HG03571 (cell line): ENCODE results near the gene NLRP6.

Source experiments
- ATAC-seq: cut with Tn5 transposase; IDR thresholded peaks from one replicate; pipeline ENCODE4 v1.9.1; 2021; ENCODE audit not compliant: unreplicated experiment

Gene NLRP6

GRCh38 chr11:292211-293121 lies 14.3 kb downstream of the NLRP6 start:
- ATAC-seq = no peak

GRCh38 chr11:293271-293851 lies 15.2 kb downstream of the NLRP6 start:
- ATAC-seq = no peak

- ATAC-seq = no peak
These were observed 15.8 kb downstream of the NLRP6 start for GRCh38 chr11:293852-294661.

GRCh38 chr11:294780-295179 lies 16.6 kb downstream of the NLRP6 start:
- ATAC-seq = no peak

- no peak for ATAC-seq
These were observed 17.4 kb downstream of the NLRP6 start for GRCh38 chr11:295351-296170.

- no peak for ATAC-seq
These were observed 18.2 kb downstream of the NLRP6 start for GRCh38 chr11:296171-297050.

- no peak for ATAC-seq
These were observed 18.9 kb downstream of the NLRP6 start for GRCh38 chr11:297051-297585.

GRCh38 chr11:297586-298405 lies 19.6 kb downstream of the NLRP6 start:
- no peak for ATAC-seq

GRCh38 chr11:298406-299065 lies 20.3 kb downstream of the NLRP6 start:
- no peak for ATAC-seq

- ATAC-seq = no peak
These were observed 21.1 kb downstream of the NLRP6 start, which contains the start of gene IFITM5 for GRCh38 chr11:299081-299891. Gene IFITM5 (minus strand): TSS chr11:299526. CDS start chr11:299490, 36 bp downstream.

GRCh38 chr11:299951-300735 lies 21.9 kb downstream of the NLRP6 start:
- ATAC-seq = no peak

GRCh38 chr11:303363-303762 lies 25.2 kb downstream of the NLRP6 start:
- no peak for ATAC-seq

- no peak for ATAC-seq
These were observed 25.9 kb downstream of the NLRP6 start for GRCh38 chr11:304061-304506.

GRCh38 chr11:304915-305843 lies 27.0 kb downstream of the NLRP6 start:
- no peak for ATAC-seq

- ATAC-seq = no peak
These were observed 27.6 kb downstream of the NLRP6 start for GRCh38 chr11:305844-306211.
